Measurements from ENCODE around the gene TCF7L1.

TCF7L1 gene

DNA sequence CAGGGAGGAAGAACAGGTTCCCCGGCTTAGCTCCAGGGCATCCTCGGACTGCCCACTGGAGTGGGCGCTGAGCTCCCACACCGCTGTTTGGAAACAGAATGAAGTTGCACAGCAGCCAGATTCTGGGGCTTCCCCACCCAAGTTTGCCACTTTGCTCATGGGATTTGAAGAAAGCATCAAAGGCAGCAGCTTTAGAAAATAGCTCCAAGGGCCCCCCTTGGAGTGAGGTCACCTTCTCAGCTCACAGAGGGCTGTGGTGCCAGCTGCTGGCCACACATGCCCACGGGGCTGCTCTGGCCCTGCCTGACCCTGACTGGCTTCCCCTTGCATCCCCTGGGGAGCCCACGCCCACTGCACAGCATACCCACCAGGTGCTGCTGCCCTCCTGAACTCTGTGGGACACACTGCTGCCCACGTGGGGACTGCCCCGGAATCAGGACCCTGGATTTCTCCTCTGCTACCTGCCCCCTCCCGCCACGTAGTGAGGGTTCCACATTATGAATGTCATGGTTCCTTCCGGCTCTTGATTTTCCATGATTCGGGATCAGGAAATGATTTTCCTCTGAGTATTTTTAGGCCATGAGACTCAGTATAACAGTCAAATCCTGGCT, 124.3 kb downstream of the TCF7L1 start:
- no peak for DNase-seq

GRCh38 chr2:85257970-85258605, 124.9 kb downstream of the TCF7L1 start:
- DNase-seq = no peak

DNA sequence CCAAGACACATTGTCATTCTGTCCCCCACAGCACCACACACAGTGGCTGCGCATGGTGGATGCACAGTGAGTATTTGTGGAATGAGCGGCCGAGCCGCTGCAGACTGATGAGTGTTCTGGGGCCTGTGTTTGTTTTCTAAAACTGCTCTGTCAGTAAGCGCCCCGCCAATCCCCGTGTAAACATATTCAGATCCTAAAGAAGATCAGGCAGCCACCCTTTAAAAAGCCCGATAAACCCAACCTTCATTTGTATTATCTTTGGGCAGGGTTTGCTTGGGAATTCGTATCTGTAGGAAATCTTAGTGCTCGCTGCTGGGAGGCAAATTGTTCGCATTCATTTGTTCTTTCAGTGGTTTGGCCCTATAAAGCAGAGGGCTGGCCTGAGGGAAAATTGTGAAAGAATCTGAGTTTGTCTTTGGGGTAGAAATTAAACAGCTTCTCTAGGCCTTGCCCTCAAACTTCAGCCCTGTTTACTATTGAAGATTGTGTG, 126.0 kb downstream of the TCF7L1 start:
- DNase-seq = no peak

GRCh38 chr2:85259879-85260278, 126.7 kb downstream of the TCF7L1 start:
- DNase-seq = no peak

GRCh38 chr2:85263591-85263990, 130.4 kb downstream of the TCF7L1 start:
- DNase-seq = no peak

DNA sequence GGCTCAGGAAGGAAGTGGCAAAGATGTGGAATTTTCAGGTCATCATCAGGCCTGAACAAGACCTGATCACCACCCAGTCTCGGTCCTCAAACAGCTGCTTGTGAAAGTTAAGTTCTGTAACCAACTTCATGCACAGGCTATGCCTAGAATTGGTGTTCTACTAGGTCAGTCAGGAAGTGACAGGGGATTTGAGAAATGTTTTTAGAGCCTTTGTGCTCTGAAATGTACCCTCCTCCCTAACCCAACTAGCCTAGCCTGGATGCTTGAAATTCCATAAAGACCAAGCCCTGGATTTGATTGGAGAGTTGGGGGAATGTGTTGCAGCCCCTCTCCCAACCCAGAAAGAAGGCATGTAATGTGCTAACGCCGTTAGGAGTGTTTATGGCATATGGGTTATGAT, 131.3 kb downstream of the TCF7L1 start:
- DNase-seq = no peak

DNA sequence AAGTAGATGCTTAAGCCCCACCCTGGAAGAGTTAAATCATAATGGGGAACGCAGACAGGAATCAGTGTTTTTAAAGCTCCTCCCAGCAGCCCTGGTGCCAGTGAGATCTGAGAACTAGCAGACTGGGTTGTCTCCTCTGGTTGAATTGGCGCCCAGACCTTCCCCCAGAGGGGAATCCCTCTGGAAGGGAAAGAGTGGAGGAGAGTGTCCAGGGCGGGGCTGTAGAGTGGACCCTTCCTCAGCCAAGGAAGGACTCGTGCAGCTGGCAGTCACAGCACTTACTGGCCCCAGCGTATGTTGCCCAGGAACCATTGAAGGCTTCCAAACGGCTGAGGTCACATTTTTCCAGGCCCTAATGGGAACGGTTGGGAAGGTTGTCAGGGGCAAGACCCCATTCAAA, 132.1 kb downstream of the TCF7L1 start:
- DNase-seq = no peak

- peak; percentile 33 to 55 for DNase-seq
Observed at GRCh38 chr2:85266146-85267041, 133.2 kb downstream of the TCF7L1 start.

GRCh38 chr2:85269959-85270358, 136.8 kb downstream of the TCF7L1 start:
- no peak for DNase-seq

GRCh38 chr2:85272357-85272756, 139.2 kb downstream of the TCF7L1 start:
- DNase-seq = no peak

- peak in 1 of 2 experiments; percentile 54 for DNase-seq
Observed at GRCh38 chr2:85273738-85274731, 140.8 kb downstream of the TCF7L1 start.

- DNase-seq = no peak
Observed at GRCh38 chr2:85275984-85276540, 142.9 kb downstream of the TCF7L1 start.

GRCh38 chr2:85276571-85277118, 143.5 kb downstream of the TCF7L1 start:
- DNase-seq = no peak

DNA sequence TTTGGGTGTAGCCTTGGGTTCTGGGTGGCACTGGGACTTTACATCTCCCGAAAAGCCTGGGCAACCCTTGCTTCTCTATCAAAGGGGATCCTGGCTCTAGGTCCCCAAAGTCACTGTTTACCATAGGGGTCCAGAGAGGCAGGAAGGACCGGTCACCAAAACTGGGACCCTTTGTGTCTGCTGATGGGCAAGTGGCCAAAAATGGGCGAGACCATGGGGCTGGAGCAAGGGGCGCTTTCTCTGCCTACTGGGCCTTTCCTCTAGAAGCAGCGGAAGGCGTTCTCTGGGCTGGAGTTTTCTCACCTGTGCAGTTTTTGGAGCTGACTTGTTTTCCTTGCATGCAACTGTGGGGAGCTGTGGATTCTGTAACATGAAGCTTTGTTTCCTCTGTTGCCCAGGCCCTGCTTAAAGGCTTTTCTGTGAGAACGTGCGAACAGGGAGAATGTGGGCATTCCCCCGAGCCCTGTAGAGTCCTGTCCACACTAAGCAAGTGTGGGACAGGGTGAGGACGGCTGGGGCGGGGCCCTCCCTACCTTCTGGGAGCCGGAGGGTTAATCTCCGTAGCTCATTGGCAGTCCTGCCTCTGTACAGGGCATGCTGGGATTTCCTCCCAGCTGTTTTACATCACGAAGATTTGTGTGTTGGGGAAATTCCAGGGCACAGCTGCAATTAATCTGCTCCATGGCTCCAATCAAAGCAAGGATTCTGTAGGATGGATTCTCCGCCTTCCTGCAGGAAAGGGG, 144.4 kb downstream of the TCF7L1 start:
- no peak for DNase-seq

GRCh38 chr2:85278361-85278760, 145.2 kb downstream of the TCF7L1 start:
- no peak for DNase-seq

DNA sequence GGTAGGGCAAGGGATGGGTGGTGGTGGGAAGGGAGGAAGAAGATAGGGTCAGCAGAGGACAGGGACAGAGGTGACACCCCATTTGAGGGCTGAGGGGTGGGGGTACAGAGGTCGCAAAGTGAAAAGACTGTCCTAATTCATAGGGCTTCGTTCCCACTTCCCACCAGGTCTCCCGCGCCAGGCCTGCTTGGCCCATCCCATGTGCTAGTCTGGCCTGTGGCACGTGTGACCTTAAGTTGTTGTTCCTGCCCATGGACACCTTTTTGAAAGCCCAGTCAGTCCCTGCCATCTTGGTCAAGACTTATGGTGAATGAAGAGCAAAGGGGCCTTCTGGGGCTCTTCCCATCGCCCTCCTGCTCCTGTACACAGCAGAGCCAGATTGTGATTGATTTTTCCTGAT, 148.4 kb downstream of the TCF7L1 start:
- no peak for DNase-seq

- DNase-seq = no peak
Observed at GRCh38 chr2:85282914-85283313, 149.7 kb downstream of the TCF7L1 start.

GRCh38 chr2:85283641-85284040, 150.4 kb downstream of the TCF7L1 start:
- no peak for DNase-seq

DNA sequence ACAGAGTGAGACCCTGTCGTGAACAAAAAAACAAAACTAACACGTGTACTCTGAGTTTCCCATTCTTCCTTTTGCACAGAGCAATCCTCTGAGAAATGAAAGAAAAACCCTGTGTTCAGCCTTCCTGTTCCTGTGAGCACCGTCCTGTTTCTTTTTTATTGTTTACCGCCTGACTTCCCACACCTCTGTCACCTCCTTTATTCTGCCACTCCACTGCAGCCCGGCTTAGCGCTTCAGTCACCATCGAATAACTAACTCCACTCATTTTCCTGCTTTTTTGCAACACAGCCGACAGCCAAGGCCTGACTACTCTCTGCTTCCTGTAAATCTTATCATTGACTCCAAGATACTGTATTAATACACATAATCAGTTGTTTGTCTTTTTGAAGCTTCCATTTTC, 153.7 kb downstream of the TCF7L1 start:
- no peak for DNase-seq

DNA sequence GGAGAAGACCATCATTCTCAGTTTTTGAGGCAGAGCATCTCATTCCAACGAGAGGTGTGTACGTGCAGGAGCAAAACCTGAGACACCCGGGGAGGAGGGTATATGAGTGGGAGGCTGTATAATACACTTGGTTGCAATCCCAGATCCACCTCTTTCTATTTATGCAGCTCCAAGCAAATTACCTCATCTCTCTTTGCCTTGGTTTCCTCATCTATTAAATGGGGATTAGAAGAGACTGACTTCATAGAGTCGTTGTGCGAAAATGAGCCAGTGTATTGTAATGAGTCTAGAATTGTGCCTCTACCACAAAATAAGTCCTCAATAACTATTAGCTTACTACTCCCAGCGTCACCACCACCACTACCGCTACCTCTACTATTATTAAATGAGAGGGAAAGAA, 154.5 kb downstream of the TCF7L1 start:
- no peak for DNase-seq

GRCh38 chr2:85288244-85288725, 155.1 kb downstream of the TCF7L1 start:
- DNase-seq = no peak

All from SHP77 (cell line).